ENCODE results near the gene ACLY.

ACLY gene

DNA sequence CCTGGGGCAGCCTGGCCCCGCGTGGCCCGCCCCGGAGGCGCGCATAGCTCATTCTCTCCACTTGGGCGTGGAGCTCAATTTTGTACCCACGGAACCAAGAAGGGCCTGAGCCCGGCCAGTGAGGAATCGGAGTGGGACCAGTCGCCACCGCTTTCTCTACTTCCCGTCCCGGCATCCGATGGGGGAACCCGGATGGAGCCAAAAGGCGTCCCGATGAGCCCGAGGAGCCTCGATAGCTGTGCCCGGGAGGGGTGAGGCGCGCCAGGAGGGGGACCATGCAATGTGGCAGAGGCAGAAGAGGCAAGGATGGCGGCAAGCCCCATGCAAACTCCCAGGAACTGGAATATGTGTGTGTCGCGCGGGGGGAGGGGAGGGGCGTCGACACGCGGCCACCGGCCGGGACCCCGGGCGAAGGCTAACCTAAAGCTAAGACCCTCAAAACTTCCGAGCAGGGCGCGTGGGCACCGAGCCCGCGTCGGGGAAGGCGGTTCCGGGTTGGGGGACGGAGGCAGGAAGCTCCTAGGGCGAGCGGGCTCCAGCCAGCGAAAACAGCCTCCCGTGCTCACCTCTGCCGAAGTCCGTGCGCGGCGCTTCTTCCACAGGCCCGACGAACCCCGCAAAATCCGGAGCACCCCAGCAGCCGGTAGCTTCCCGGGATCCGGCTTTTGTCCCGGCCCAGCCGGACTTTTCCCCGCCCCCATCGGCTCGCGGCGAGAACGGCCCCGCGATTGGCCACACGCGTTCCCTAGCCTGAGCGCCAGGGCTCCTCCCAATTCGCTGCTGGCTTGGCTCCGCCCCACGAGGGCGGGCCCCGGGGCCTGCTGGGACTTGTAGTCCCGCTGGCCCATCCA lies at the start of gene ACLY:
ACLY (minus strand) TSS at position 638 of the 851 bp plus-strand sequence. CDS start 5,078 bp downstream, outside the sequence.
- peak; percentile 94 to 96 for DNase-seq

DNA sequence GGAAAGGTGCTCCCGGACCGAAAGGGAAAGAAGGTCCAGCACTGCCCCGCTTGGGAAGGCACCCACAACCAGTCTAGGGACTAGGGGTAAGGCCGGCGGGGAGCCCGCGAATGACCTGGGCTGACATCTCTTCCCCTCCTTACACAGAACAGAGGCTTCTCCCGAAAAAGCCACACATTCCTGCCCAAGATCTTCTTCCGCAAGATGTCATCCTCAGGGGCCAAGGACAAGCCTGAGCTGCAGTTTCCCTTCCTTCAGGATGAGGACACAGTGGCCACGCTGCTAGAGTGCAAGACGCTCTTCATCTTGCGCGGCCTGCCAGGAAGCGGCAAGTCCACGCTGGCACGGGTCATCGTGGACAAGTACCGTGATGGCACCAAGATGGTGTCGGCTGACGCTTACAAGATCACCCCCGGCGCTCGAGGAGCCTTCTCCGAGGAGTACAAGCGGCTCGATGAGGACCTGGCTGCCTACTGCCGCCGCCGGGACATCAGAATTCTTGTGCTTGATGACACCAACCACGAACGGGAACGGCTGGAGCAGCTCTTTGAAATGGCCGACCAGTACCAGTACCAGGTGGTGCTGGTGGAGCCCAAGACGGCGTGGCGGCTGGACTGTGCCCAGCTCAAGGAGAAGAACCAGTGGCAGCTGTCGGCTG lies 49.3 kb upstream of the ACLY start:
- DNase-seq, result no peak

GRCh38 chr17:41967141-41967920 lies 48.6 kb upstream of the ACLY start:
- DNase-seq, result peak; percentile 15 to 31

DNA sequence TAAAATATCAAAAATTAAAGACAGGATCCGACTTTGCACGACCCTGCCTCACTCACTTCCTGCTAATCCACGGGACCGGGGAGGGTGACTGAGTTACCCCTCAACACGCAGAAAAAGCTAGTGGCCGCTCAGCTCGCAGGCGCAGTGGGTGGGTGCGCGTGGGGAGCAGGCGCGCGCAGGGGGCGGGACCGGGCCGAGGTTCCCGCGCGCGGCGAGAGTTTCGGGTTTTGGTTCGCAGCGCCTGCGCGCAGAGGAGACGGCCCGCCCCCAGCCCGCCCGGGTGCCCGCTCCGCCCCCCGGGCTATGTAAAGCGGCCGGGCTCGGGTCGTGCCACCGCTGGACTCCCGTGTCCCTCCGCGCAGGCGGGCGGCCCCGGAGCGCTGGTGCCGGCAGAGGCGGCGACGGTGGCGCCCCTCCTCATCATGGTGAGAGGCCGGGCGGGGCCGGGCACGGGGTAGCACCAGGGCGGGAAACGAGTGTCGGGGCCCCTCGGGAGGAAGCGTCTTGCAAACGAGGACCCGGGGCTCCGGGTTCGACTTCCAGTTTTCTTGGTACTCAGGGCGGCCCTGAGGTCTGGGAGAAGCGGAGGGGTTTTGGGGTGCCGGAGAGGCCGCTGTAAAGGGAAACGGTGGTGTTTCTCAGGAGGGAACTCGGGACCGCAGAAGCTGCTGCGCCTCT lies 47.9 kb upstream of the ACLY start, which contains the start of gene CNP:
CNP (plus strand) TSS at position 333 of the 678 bp plus-strand sequence; CDS start at position 423, 90 bp downstream.
- DNase-seq, result peak; percentile 80 to 83

GRCh38 chr17:41965694-41966462 lies 47.1 kb upstream of the ACLY start:
- DNase-seq, result peak in 1 of 2 experiments; percentile 12

- DNase-seq, result peak; percentile 64 to 82
Observed at GRCh38 chr17:41962768-41963434, 44.1 kb upstream of the ACLY start.

GRCh38 chr17:41962111-41962510 lies 43.4 kb upstream of the ACLY start:
- DNase-seq, result no peak

DNA sequence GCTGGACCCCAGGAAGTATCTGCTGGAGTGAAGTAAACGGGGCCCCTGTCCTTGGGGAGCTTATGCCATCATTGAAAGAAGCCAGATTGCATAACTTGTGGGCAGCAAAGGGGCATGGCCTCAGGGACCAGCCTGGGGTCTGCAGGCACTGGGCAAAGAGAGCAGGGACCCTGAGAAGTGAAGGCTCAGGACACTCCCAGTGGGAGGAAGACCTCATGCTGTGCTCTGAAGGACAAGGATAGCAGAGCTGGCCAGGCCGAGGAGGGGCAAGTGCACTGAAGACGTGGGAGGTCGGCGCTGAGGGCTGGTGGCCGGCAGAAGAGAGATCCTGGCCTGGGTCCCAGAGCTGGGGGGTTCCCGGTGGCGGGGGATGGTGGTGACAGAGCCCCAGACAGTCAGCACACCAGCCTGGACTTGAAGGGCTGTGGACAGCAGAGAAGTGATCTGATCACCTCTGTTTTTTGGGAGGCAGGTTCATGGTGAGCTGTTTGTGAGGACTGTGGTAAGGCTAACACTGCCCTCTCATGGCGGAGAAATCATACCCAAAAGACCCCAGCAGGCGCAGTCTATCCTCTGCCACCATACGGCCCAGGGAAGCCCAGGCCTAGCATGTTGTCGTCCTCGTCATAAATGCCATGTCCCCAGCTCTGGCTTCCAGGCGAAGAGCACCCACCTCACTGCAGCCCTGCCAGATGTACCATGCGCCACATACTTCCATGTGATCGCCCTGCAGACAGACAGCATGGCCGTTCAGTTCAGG lies 40.8 kb upstream of the ACLY start:
- peak; percentile 30 to 64 for DNase-seq

- no peak for DNase-seq
Observed at GRCh38 chr17:41959030-41959335, 40.2 kb upstream of the ACLY start.

- DNase-seq, result no peak
Observed at GRCh38 chr17:41957869-41958439, 39.2 kb upstream of the ACLY start.

GRCh38 chr17:41957031-41957868 lies 38.5 kb upstream of the ACLY start:
- peak in 1 of 2 experiments; percentile 26 for DNase-seq

GRCh38 chr17:41956522-41956921 lies 37.8 kb upstream of the ACLY start:
- no peak for DNase-seq

- no peak for DNase-seq
Observed at GRCh38 chr17:41948762-41949460, 30.2 kb upstream of the ACLY start.

GRCh38 chr17:41944943-41945342 lies 26.2 kb upstream of the ACLY start:
- DNase-seq, result no peak

- no peak for DNase-seq
Observed at GRCh38 chr17:41943492-41943891, 24.7 kb upstream of the ACLY start.

- no peak for DNase-seq
Observed at GRCh38 chr17:41942626-41943373, 24.0 kb upstream of the ACLY start.

GRCh38 chr17:41941168-41941567 lies 22.4 kb upstream of the ACLY start:
- DNase-seq, result no peak

GRCh38 chr17:41939693-41940090 lies 20.9 kb upstream of the ACLY start:
- DNase-seq, result no peak

All from Kasumi-1 (cell line).